ENCODE data around the gene DLK2.

GRCh38 chr6:43401730-43402129 lies 53.6 kb downstream of the DLK2 start:
- TF ChIP-seq POLR2AphosphoS5 (IDR thresholded peaks at IDR 0.05; ENCODE audit: insufficient read depth in 1 of 2, low read depth in 1 of 2) (no peak), POLR2A (IDR thresholded peaks at IDR 0.05) (no peak), CTCF (IDR thresholded peaks at IDR 0.05) (no peak)

Data from vagina (tissue), 2 donors.